Left ventricle myocardium inferior (tissue), 1 donor: ENCODE data around the gene COL4A5. TPM values are rescaled to one million over a fixed set of nuclear protein-coding genes. Genes with fewer than 3 reads are reported as not detected.

ENCODE experiments used
- DNase-seq: peaks from one replicate; pipeline ENCODE4 v3.0.0-alpha.2; 2020
- H3K27ac ChIP-seq: fragments of 200-600 bp; replicated peaks from 2 replicates; pipeline ENCODE4 v1.8.0; 2021
- H3K27me3 ChIP-seq: fragments of 200-600 bp; 2 replicates; pipeline ENCODE4 v1.8.0; 2021; ENCODE audit warnings: low read depth
- H3K36me3 ChIP-seq: fragments of 200-600 bp; 2 replicates; pipeline ENCODE4 v1.8.0; 2021
- H3K4me1 ChIP-seq: fragments of 200-600 bp; 2 replicates; pipeline ENCODE4 v1.8.0; 2021
- H3K4me3 ChIP-seq: fragments of 200-600 bp; 2 replicates; pipeline ENCODE4 v1.8.0; 2021; ENCODE audit warnings: mild to moderate bottlenecking, moderate library complexity
- H3K9me3 ChIP-seq: fragments of 200-600 bp; replicated peaks from 2 replicates; pipeline ENCODE4 v1.8.0; 2021
- CTCF ChIP-seq: fragments of 200-600 bp; IDR thresholded peaks from 2 replicates; pipeline ENCODE4 v1.8.0; 2021; ENCODE audit warnings: antibody characterized with exemption, mild to moderate bottlenecking, borderline replicate concordance
- intact Hi-C: fragments of 100-400 bp; cut with micrococcal nuclease; formaldehyde crosslinking; loops from one replicate; pipeline ENCODE4 v1.11.0; 2022
- total RNA-seq: library from RNA; stranded (reverse); fragmentation: NEBNext Ultra II Directional; extraction: Animal tissue kit (Norgen Biotek cat#: 25700); gene quantifications from one replicate; pipeline ENCODE4 v1.2.1, GENCODE V29; 2021
- donor health status: DM: no; HTN: yes; CAD: no; lungs with severe emphysema.

The COL4A5 gene
- total RNA-seq, 1 donor from 2014 or later, result 10.8 TPM

DNA sequence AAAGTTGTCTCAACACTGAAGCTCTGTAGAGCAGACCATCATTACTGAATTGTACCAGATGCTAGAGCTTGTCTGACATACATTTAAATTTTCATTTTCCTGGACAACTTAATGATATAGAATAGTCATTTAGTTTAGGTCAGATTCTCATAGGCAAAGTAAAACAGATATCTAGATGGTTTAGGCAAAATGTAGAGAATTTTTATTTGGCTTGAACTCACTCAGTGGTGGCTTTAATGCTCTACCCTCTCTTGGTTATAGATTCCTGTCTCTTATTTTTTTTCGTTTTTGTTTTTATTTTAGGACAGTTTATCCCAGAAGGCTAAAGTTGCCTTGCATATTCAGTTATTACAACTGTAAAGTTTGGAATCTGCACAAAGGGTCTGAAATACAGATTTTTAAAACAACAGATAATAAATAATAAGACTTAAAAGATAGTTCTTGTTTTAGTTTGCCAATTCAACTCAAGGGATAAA is 300.7 kb downstream of the COL4A5 start:
- Histone ChIP-seq H3K9me3 (no peaks in the 10 kb centered on the region), H3K27ac (no peak overlapping the region), H3K27me3 (peaks cover 62% of the 10 kb centered on the region), H3K4me3 (no peak overlapping the region), H3K36me3 (no peaks in the 10 kb centered on the region), H3K4me1 (peaks cover 7% of the 10 kb centered on the region)
- intact Hi-C loops, result no loop called here
- no peak for DNase-seq
- no peak for TF ChIP-seq CTCF

Other genes starting within 250 kb of the COL4A5 start
- 9.8 TPM for gene COL4A6, start 1.4 kb upstream of the COL4A5 start, total RNA-seq